GM21390 (cell line): ENCODE measurements around the gene DESI1.
"Not testable (repeated sequence)": the region's sequence is repeated elsewhere in the genome, so short reads cannot be mapped to it uniquely, and the experiment has no call there.

ENCODE experiments used
- ATAC-seq: cut with Tn5 transposase; IDR thresholded peaks from one replicate; pipeline ENCODE4 v1.9.1; 2021; ENCODE audit not compliant: unreplicated experiment

Gene DESI1

GRCh38 chr22:41620589-41621098, at the start of gene DESI1:
Gene DESI1, minus strand, starts transcription at chr22:41621043. Its CDS starts 204 bp downstream, at chr22:41620839.
- ATAC-seq: peak; percentile 68

DNA sequence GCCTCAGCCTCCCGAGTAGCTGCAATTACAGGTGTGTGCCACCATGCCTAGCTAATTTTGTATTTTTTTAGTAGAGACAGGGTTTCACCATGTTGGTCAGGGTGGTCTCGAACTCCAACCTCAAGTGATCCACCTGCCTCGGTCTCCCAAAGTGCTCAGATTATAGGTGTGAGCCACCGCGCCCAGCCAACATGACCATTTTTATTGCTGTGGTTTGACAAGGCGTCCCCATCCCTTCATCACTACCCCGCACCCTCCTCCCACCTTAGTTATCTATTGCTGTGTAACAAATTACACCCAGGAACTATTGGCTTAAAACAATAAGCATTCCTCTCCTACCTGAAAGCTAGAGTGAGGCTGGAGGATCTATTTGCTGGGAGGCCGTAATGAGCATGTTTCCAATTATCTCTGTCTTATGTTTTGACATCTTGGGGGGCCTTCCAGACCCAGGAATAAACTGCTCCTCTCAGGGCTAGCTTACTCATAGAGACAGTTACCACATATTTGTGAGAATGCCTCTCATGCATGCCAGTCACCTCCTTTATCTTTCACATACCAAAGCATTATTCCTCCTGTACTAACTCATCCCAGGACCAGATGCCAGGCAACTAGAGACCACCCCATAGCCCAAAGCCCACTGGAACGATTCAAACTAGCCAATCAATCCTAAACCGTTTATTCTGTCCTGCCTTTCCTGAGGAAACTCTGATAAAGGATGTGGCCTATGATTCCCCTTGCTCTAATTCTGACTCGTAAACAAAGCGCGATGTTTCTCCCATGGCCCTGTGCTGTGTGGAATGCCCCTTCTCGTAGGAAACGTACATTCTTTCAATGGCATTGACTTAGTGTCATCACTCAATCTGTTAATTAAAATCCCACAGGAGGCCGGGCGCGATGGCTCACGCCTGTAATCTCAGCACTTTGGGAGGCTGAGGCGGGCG, 48.4 kb upstream of the DESI1 start:
- no peak for ATAC-seq

DNA sequence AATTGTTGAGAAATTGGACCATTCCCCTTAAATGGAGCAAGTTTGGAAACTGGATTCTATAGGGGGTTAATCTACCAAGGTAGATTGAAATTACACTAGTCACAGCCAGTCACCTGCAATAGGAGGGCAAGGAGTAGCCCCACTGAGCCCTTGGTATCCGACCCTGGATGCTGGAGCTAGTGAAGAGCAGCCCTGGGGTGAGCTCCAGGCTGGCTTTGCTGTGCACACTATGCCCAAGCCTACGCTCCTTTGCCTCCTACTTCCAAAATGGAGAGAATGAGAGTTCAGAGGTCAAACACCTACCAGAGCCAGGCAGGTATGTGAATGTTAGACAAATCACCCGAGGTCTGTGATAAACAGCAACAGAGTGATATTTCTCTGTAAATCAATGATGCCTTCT, 44.1 kb upstream of the DESI1 start:
- no peak for ATAC-seq

DNA sequence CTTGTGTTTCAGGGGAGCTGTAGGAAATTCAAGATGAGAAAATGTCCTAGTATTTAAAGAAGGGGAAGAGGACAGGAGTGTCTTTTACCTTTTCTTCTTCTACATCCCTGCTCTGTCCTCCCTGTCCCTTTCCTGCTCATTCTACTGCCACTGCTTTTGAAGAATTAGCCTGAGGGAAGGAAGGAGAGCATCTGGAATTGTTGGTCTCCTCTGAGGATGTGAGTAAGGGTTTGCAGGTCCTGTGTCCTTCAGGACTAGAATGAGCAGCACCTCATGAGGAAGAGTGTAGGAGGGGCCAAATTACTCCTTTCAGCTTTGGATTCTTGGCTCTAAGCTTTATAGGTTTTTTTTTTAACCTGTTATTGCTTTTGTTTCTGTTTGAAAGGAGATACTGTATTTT, 43.6 kb upstream of the DESI1 start:
- ATAC-seq: no peak

GRCh38 chr22:41663594-41663993, 42.8 kb upstream of the DESI1 start:
- not testable (repeated sequence) for ATAC-seq

DNA sequence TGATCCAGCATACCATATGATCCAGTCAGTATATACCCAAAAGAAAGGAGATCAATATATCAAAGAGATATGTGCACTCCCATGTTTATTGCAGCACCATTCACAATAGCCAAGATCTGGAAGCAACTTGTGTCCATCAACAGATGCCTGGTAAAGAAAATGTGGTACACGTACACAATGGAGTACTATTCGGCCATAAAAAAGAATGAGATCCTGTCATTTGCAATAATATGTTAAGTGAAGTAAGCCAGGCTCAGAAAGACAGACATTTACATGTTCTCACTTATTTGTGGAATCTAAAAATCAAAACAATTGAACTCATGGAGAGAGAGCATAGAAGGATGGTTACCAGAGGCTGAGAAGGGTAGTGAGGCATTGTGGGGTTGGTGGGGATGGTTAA, 40.9 kb upstream of the DESI1 start:
- no peak for ATAC-seq

GRCh38 chr22:41661088-41661487, 40.2 kb upstream of the DESI1 start:
- no peak for ATAC-seq

- ATAC-seq: no peak
Observed at GRCh38 chr22:41660416-41660815, 39.6 kb upstream of the DESI1 start.

GRCh38 chr22:41659941-41660340, 39.1 kb upstream of the DESI1 start:
- ATAC-seq: no peak

GRCh38 chr22:41658869-41659268, 38.0 kb upstream of the DESI1 start:
- no peak for ATAC-seq

GRCh38 chr22:41657709-41658108, 36.9 kb upstream of the DESI1 start:
- no peak for ATAC-seq

DNA sequence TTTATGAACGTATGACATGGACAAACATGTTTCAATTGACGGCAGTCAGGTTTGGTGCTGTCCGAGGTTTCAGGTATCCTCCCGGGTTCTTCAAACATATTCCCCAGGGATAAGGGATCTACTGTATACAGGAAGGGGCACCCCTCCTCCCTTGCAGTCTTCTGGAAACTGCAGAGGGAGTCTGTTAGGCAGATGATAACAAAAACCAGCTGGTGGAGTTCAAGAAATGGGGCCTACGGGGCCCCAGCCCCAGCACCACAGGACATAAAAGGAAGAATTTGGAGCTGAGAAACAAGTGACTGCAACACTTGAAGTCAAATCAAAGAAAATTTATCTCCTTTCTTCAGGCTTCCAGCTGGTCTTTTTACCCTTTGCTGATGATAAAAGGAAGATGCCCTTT, 35.7 kb upstream of the DESI1 start:
- ATAC-seq: no peak

GRCh38 chr22:41654322-41654721, 33.5 kb upstream of the DESI1 start:
- no peak for ATAC-seq

DNA sequence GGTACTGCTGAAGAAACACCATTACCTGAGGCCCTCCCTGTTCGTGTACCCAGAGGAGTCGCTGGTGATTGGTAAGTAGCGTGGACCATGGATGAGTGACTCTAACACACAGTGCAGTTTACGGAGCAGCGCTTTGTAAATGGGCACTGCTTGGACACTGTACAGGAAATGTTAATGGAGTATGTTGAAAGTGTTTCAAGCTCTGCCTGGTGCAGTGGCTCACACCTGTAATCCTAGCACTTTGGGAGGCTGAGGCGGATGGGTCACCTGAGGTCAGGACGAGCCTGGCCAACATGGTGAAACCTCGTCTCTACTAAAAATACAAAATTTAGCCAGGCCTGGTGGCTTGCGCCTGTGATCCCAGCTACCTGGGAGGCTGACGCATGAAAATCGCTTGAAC, 30.0 kb upstream of the DESI1 start:
- no peak for ATAC-seq

GRCh38 chr22:41650229-41650628, 29.4 kb upstream of the DESI1 start:
- no peak for ATAC-seq

- no peak for ATAC-seq
Observed at GRCh38 chr22:41648432-41648831, 27.6 kb upstream of the DESI1 start.

DNA sequence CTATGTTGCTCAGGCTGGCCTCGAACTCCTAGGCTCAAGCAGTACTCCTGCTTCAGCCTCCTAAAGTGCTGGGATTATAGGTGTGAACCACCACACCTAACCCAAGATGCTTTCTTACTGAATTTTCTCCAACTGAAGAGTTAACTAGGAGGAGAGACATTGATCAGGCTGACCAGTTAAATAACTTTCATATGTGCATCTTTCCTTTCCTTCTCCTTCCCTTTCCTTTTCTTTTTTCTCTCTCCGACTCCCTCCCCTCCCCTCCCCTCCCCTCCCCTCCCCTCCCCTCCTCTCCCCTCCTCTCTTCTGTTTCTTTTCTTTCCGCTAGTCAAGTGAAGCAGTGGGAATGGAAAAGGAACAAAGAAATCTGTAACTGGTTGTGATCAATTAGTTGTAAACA, 26.9 kb upstream of the DESI1 start:
- ATAC-seq: no peak

- no peak for ATAC-seq
Observed at GRCh38 chr22:41642331-41643110, 21.7 kb upstream of the DESI1 start.

- ATAC-seq: no peak
Observed at GRCh38 chr22:41641854-41642253, 21.0 kb upstream of the DESI1 start.

DNA sequence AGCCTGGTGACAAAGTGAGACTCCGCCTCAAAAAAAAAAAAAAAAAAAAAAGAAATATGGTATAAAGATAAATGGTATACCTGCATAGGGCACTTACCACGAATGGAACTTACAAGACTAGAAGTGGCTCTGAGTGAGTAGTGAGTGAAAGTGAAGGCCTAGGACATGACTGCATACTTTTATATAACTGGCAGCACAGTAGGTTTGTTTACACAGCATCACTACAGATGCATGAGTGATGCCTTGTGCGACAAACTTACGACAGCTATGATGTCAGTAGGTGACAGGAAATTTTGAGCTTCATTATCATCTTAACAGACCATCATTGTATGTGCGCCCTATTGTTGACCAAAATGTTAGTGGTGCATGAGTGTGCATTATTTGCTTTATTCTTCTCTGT, 17.9 kb upstream of the DESI1 start:
- ATAC-seq: no peak

DNA sequence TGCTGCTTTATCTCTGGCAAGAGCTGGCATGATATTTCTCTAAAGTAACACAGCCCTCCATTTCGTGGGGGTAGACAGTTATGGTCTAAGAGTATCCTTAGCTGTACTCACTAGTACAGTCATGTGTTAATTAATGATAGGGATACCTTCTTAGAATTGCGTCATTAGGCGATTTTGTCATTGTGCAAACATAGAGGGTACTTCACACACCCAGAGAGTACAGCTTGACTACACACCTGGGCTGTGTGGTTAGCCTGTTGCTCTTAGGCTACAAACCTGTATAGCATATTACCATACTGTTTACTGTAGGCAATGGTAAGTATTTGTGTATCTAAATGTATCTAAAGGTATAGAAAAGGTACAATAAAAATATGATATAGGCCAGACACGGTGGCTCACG, 17.3 kb upstream of the DESI1 start:
- no peak for ATAC-seq

DNA sequence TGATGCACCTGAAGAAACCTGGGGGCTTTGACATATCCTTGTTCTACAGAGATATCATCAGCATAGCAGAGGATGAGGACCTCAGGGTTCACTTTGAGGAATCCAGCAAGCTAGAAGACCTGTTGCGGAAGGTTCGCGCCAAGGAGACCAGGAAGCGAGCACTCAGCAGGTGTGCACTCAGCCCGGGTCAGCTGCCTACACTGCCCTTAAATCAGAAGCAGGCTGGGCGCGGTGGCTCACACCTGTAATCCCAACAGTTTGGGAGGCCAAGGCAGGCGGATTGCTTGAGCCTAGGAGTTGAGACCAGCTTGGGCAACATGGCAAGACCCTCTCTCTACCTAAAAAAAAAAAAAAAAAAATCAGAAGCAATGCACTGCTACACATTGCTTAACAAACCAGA, 16.8 kb upstream of the DESI1 start:
- not testable (repeated sequence) for ATAC-seq
